SKM-1 (cell line): Measurements from ENCODE around the gene PRKAB2.
"Not testable (repeated sequence)": the region's sequence is repeated elsewhere in the genome, so short reads cannot be mapped to it uniquely, and the experiment has no call there.

ENCODE experiments used
- DNase-seq: peaks from one replicate; lab custom pipeline; 2025; ENCODE audit not compliant: unreplicated experiment; lab: John Stamatoyannopoulos, UW

Gene PRKAB2

GRCh38 chr1:147177611-147178380, 5.5 kb upstream of the PRKAB2 start:
- no peak for DNase-seq

GRCh38 chr1:147171399-147172167, 687 bp downstream of the PRKAB2 start:
- peak; percentile 12 for DNase-seq

GRCh38 chr1:147169840-147170674, 2.2 kb downstream of the PRKAB2 start:
- no peak for DNase-seq

- no peak for DNase-seq
Observed at GRCh38 chr1:147169171-147169570, 3.1 kb downstream of the PRKAB2 start.

GRCh38 chr1:147168626-147169058, 3.6 kb downstream of the PRKAB2 start:
- DNase-seq: no peak

- no peak for DNase-seq
Observed at GRCh38 chr1:147167365-147167764, 4.9 kb downstream of the PRKAB2 start.

- no peak for DNase-seq
Observed at GRCh38 chr1:147163019-147163418, 9.3 kb downstream of the PRKAB2 start.

GRCh38 chr1:147162093-147162492, 10.2 kb downstream of the PRKAB2 start:
- DNase-seq: no peak

GRCh38 chr1:147157116-147157515, 15.2 kb downstream of the PRKAB2 start:
- DNase-seq: not testable (repeated sequence)

- DNase-seq: no peak
Observed at GRCh38 chr1:147156642-147157041, 15.6 kb downstream of the PRKAB2 start.

GRCh38 chr1:147152772-147153171, 19.5 kb downstream of the PRKAB2 start:
- DNase-seq: no peak

GRCh38 chr1:147151244-147151643, 21.0 kb downstream of the PRKAB2 start:
- DNase-seq: no peak

GRCh38 chr1:147142886-147143285, 29.4 kb downstream of the PRKAB2 start:
- no peak for DNase-seq

GRCh38 chr1:147130721-147131120, 41.5 kb downstream of the PRKAB2 start:
- DNase-seq: not testable (repeated sequence)

GRCh38 chr1:147129116-147129873, 43.0 kb downstream of the PRKAB2 start:
- no peak for DNase-seq

- no peak for DNase-seq
Observed at GRCh38 chr1:147124266-147124665, 48.0 kb downstream of the PRKAB2 start.

- no peak for DNase-seq
Observed at GRCh38 chr1:147117109-147117508, 55.2 kb downstream of the PRKAB2 start.

- no peak for DNase-seq
Observed at GRCh38 chr1:147115496-147115895, 56.8 kb downstream of the PRKAB2 start.

GRCh38 chr1:147115079-147115478, 57.2 kb downstream of the PRKAB2 start:
- DNase-seq: not testable (repeated sequence)

- not testable (repeated sequence) for DNase-seq
Observed at GRCh38 chr1:147114353-147114752, 57.9 kb downstream of the PRKAB2 start.
